WERI-Rb-1 (cell line): Measurements from ENCODE around the gene TEDC1.

Source experiments
- DNase-seq: peaks from one replicate; pipeline ENCODE4 v3.0.0-alpha.2; 2020
- H3K27ac ChIP-seq: fragments of 250-450 bp; sonication (Bioruptor Pico); 2 replicates; pipeline ENCODE4 v1.5.1; 2020; ENCODE audit warnings: mild to moderate bottlenecking, moderate library complexity
- H3K27me3 ChIP-seq: fragments of 250-450 bp; sonication (Bioruptor Pico); 2 replicates; pipeline ENCODE4 v1.5.1; 2021; ENCODE audit warnings: mild to moderate bottlenecking, low read depth, moderate library complexity; ENCODE audit not compliant: insufficient read depth, severe bottlenecking
- H3K36me3 ChIP-seq: fragments of 250-450 bp; sonication (Bioruptor Pico); 2 replicates; pipeline ENCODE4 v1.5.1; 2020; ENCODE audit warnings: mild to moderate bottlenecking, moderate library complexity
- H3K4me3 ChIP-seq: 2 replicates; pipeline ENCODE4 v1.5.1; 2011; ENCODE audit warnings: low read depth, mild to moderate bottlenecking, control low read depth, low read length
- H3K9me3 ChIP-seq: fragments of 250-450 bp; sonication (Bioruptor Pico); 2 replicates; pipeline ENCODE4 v1.5.1; 2021; ENCODE audit warnings: mild to moderate bottlenecking, moderate library complexity; ENCODE audit not compliant: severe bottlenecking
- CTCF ChIP-seq: IDR thresholded peaks from 2 replicates; pipeline ENCODE4 v1.5.1; 2011; ENCODE audit warnings: low read depth, mild to moderate bottlenecking, control low read depth, inconsistent platforms, low read length

The TEDC1 gene

DNA sequence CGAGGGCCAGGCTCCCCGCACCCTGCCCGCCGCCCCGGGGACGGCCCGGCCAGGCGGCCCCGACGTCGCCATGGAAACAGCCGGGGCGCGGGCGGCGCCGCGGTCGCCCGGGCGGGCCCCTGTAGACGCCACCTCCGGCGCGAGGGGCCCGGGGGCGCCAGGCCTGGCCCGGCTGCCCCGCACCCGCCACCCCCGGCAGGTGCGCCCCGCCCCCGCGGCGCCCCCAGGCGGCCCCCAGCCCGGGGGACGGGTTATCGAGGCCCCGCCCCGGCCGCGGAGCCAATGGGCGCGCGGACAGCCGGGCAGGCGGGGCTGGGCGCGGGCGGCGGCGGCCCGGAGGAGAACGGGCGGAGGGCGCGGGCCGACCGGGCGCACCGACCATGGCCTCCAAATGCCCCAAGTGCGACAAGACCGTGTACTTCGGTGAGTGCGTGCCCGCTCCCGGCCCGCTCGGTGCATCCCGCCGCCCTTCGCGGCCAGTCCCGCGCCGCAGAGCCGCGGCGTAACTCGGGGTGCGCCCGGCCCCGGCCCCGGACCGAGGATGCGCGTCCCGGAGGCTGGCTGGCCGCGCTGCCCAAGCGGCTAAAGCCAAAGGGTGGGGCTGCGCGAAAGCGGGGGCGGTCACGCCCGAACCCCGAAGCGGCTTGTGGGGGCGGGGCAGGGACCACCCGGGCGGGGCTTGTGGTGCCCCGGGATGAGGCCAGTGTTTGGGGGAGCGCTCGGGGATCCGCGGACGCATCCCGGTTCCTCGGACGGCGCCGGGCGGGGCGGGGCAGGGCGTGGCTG lies 16.4 kb upstream of the TEDC1 start, which contains the start of gene CRIP2:
TSS of gene CRIP2 (plus strand) at position 339 of the 786 bp plus-strand sequence. CDS start at position 381, 42 bp downstream.
- Histone ChIP-seq H3K27ac (peak within 1 kb of the TSS; percentile 93), H3K27me3 (no peaks in the 10 kb centered on the region)
- DNase-seq = peak; percentile 50

GRCh38 chr14:105475269-105476096 lies 15.6 kb upstream of the TEDC1 start:
- no peaks in the 10 kb centered on the region for H3K9me3 ChIP-seq
- H3K4me3 ChIP-seq = peak overlapping the region; percentile 53
- no peak for DNase-seq
- H3K27me3 ChIP-seq = no peaks in the 10 kb centered on the region
- no peak for TF ChIP-seq CTCF
- no peaks in the 10 kb centered on the region; the same call in 1 of the 2 replicates for H3K36me3 ChIP-seq
- H3K27ac ChIP-seq = no peak overlapping the region

More for the DNA sequence above, 16.4 kb upstream of the TEDC1 start, which contains the start of gene CRIP2:
- Histone ChIP-seq H3K4me3 (peak within 1 kb of the TSS; percentile 61), H3K36me3 (no peaks in the 10 kb centered on the region; the same call in none of the 2 replicates), H3K9me3 (no peaks in the 10 kb centered on the region)
- no peak for TF ChIP-seq CTCF

DNA sequence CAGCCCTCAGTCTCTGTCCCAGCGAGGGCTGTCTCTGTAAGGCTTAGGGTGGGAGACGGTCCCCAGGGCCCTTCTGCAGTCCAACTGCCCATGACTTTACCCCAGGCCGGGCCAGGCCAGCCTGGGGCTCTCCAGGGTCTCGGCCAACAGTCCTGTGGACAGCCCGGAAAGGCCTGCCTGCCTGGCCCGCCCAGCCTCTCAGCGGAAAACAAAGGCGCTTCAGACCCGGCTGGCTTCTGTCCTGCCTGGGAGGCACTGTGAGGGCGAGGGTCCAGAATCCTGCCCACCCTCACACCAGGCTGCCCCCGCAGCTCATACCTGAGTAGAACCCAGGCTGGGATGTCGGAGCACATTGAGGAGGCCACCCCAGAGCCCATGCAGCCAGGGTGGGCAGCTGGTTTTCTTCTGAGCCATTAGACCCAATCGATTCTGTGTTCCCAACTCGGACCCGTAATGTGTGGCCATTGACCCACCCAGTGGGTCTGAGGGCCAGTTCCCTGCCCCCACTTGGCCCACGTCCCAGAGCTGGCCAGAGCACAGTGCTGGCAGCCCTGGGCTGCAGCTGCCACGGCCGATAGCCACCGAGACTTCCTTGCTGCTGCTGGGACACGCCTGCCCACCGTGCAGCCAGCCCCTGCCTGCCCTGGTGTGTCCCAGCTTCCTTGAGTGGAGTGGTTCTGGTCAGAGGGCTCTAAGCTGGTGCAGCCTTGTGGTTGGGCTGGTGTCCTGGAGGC lies 14.8 kb upstream of the TEDC1 start:
- Histone ChIP-seq H3K27ac (no peak overlapping the region), H3K4me3 (no peak overlapping the region), H3K36me3 (no peaks in the 10 kb centered on the region; the same call in 1 of the 2 replicates), H3K9me3 (no peaks in the 10 kb centered on the region), H3K27me3 (no peaks in the 10 kb centered on the region)
- no peak for DNase-seq
- TF ChIP-seq CTCF = no peak

- Histone ChIP-seq H3K27me3 (no peaks in the 10 kb centered on the region), H3K4me3 (no peak overlapping the region), H3K27ac (no peak overlapping the region), H3K9me3 (no peaks in the 10 kb centered on the region), H3K36me3 (no peaks in the 10 kb centered on the region; the same call in 1 of the 2 replicates)
- no peak for TF ChIP-seq CTCF
- no peak for DNase-seq
These were observed 14.0 kb upstream of the TEDC1 start for GRCh38 chr14:105476831-105477659.
